ENCODE measurements around the gene ITPKB. TPM values are rescaled to one million over a fixed set of nuclear protein-coding genes. Genes with fewer than 3 reads are reported as not detected.

ITPKB gene
- total RNA-seq, 4 donors from 2014 or later: 29.7 to 117 (median 44.9) TPM

DNA sequence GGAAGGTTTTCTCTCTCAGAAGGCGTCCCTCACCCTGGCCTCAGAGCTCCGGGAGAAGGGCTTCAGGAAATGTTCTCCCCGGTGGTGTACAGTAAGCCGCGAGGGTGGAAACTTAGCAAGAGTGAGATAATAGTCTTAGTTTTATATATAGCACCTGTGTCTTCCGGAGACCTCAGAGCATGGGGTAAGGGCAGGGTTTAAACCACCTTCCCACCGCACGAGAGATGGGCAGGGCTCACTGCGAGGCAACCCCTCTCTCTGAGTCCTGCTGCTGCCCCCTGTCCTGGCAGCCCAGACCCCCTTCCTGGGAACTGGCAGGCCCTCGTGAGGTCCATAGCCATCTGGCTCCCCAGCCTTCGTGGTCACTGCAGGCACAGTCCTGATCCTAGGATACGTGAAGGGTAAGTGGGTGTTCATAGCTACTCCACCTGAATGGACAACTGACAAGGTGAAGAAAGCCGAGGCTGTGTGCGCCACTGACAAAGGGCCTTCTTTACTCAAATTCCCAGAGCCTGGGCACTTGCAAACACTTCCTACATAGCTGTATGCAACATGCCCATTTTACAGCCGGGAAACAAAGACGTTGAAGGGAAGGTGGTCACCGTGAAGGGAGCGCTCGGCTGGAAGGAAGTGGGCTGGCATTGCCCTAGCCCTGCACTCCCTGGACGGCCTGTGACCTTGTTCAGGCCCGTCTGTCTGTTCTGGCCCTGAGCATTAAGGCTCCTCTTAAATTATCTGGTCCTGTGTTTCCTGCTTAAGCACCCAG is 26.9 kb downstream of the ITPKB start:
- Histone ChIP-seq H3K9me3 (no peaks in the 10 kb centered on the region), H3K27me3 (no peaks in the 10 kb centered on the region), H3K4me3 (no peak overlapping the region), H3K36me3 (no peaks in the 10 kb centered on the region), H3K4me1 (peaks cover 3 to 18% of the 10 kb centered on the region in 2 donors), H3K27ac (peak overlapping the region; percentile 55 to 99)
- DNase-seq: no peak
- TF ChIP-seq, protein P1, sequence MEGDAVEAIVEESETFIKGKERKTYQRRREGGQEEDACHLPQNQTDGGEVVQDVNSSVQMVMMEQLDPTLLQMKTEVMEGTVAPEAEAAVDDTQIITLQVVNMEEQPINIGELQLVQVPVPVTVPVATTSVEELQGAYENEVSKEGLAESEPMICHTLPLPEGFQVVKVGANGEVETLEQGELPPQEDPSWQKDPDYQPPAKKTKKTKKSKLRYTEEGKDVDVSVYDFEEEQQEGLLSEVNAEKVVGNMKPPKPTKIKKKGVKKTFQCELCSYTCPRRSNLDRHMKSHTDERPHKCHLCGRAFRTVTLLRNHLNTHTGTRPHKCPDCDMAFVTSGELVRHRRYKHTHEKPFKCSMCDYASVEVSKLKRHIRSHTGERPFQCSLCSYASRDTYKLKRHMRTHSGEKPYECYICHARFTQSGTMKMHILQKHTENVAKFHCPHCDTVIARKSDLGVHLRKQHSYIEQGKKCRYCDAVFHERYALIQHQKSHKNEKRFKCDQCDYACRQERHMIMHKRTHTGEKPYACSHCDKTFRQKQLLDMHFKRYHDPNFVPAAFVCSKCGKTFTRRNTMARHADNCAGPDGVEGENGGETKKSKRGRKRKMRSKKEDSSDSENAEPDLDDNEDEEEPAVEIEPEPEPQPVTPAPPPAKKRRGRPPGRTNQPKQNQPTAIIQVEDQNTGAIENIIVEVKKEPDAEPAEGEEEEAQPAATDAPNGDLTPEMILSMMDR (IDR thresholded peaks at IDR 0.05): no peak
- no peak for TF ChIP-seq POLR2A (IDR thresholded peaks at IDR 0.05)
- intact Hi-C loops (cut with DNase I; ENCODE audit: low total_unique reads): no loop called here

- H3K4me3 ChIP-seq: no peak overlapping the region
- peak overlapping the region; percentile 98 to 99 for H3K27ac ChIP-seq
- DNase-seq: no peak
- TF ChIP-seq POLR2A (IDR thresholded peaks at IDR 0.05): no peak
- TF ChIP-seq, protein P1 (IDR thresholded peaks at IDR 0.05): no peak
- H3K27me3 ChIP-seq: no peaks in the 10 kb centered on the region
- no peaks in the 10 kb centered on the region for H3K36me3 ChIP-seq
- intact Hi-C loops (cut with DNase I; ENCODE audit: low total_unique reads): no loop called here
- H3K9me3 ChIP-seq: no peaks in the 10 kb centered on the region
- peaks cover 3 to 18% of the 10 kb centered on the region in 2 donors for H3K4me1 ChIP-seq
These were observed 28.6 kb downstream of the ITPKB start for GRCh38 chr1:226710501-226710900.

DNA sequence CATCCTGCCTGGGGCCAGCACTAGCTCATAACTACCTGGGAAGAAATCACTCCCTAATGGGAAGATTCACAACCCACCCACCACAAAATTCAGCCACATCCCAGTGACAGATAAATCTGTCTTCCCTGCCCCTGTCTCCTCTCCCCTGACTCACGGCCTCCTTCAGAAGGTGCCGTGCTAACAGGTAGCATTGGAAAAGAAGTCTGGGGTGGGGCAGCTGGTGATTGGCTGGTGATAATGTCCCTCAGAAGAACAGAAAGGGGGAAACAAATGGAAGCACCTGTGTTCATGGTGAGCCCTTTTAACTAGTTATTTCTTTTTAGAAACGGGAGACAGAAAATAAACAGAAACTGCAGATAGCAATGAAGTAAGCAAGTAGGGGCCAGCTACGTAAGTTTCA is 29.1 kb downstream of the ITPKB start:
- no peaks in the 10 kb centered on the region for H3K9me3 ChIP-seq
- H3K4me1 ChIP-seq: peaks cover 3 to 18% of the 10 kb centered on the region in 2 donors
- H3K27ac ChIP-seq: peak overlapping the region; percentile 98 to 99
- no peak for DNase-seq
- TF ChIP-seq, protein P1 (IDR thresholded peaks at IDR 0.05): no peak
- no peak for TF ChIP-seq POLR2A (IDR thresholded peaks at IDR 0.05)
- no peaks in the 10 kb centered on the region for H3K27me3 ChIP-seq
- no peaks in the 10 kb centered on the region for H3K36me3 ChIP-seq
- H3K4me3 ChIP-seq: no peak overlapping the region
- intact Hi-C loops (cut with DNase I; ENCODE audit: low total_unique reads): no loop called here

GRCh38 chr1:226708967-226709396 is 30.1 kb downstream of the ITPKB start:
- H3K27me3 ChIP-seq: no peaks in the 10 kb centered on the region
- intact Hi-C loops (cut with DNase I; ENCODE audit: low total_unique reads): no loop called here
- TF ChIP-seq, protein P1 (IDR thresholded peaks at IDR 0.05): no peak
- TF ChIP-seq POLR2A (IDR thresholded peaks at IDR 0.05): no peak
- no peak overlapping the region for H3K4me3 ChIP-seq
- peaks cover 3 to 17% of the 10 kb centered on the region in 2 donors for H3K4me1 ChIP-seq
- no peak for DNase-seq
- peak overlapping the region; percentile 98 to 99 for H3K27ac ChIP-seq
- H3K36me3 ChIP-seq: no peaks in the 10 kb centered on the region
- H3K9me3 ChIP-seq: no peaks in the 10 kb centered on the region

DNA sequence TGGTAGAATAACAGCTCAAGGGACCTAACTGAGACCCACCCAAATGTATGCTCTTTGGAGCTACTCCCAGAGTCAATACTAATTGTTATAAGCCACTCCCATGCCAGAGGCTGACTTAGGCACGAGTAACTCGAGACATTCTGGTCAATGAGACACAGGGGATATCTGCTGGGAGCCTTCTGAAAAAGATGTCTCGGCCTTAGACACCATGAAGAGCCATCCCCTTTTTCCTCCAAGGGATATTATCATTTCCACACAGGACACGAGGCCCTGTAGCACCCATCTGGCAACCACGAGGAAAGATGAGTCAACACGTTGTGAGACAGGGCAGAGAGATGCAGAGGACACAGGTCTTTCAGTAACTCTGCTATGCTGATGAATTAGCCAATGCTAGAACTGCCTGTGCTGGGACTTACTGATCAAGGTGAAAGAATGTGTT is 30.7 kb downstream of the ITPKB start:
- Histone ChIP-seq H3K27ac (peak overlapping the region; percentile 98 to 99), H3K4me3 (no peak overlapping the region), H3K9me3 (no peaks in the 10 kb centered on the region), H3K36me3 (no peaks in the 10 kb centered on the region), H3K4me1 (peaks cover 3 to 13% of the 10 kb centered on the region in 2 donors), H3K27me3 (no peaks in the 10 kb centered on the region)
- intact Hi-C loops (cut with DNase I; ENCODE audit: low total_unique reads): no loop called here
- DNase-seq: peak; percentile 51 to 72
- TF ChIP-seq, protein P1 (IDR thresholded peaks at IDR 0.05): no peak
- no peak for TF ChIP-seq POLR2A (IDR thresholded peaks at IDR 0.05)
